BLaER1 treated with 17β-estradiol and CSF1 and Interleukin-3, amounts not matched to agents 10 nM and 100 nM (cell line): ENCODE results near the gene PNRC2.
"Not testable (repeated sequence)": the region's sequence is repeated elsewhere in the genome, so short reads cannot be mapped to it uniquely, and the experiment has no call there.

ENCODE experiments used
- H3K27ac ChIP-seq, 11 experiments: shearing (Covaris generic); formaldehyde crosslinking; 2 replicates each; pipeline ENCODE4 v1.8.1; 2022
- H3K27me3 ChIP-seq, 11 experiments: shearing (Covaris generic); formaldehyde crosslinking; 2 replicates each; pipeline ENCODE4 v1.8.1; 2022
- H3K36me3 ChIP-seq, 11 experiments: shearing (Covaris generic); formaldehyde crosslinking; 2 replicates each; pipeline ENCODE4 v1.8.1; 2022
- H3K4me1 ChIP-seq, 10 experiments: shearing (Covaris generic); formaldehyde crosslinking; 2 replicates each; pipeline ENCODE4 v1.8.1; 2022
- H3K4me2 ChIP-seq, 11 experiments: shearing (Covaris generic); formaldehyde crosslinking; 2 replicates each; pipeline ENCODE4 v1.8.1; 2022
- H3K4me3 ChIP-seq, 10 experiments: shearing (Covaris generic); formaldehyde crosslinking; 2 replicates each; pipeline ENCODE4 v1.8.1; 2022
- H3K9ac ChIP-seq, 11 experiments: shearing (Covaris generic); formaldehyde crosslinking; 2 replicates each; pipeline ENCODE4 v1.8.1; 2022
- H3K9me3 ChIP-seq, 11 experiments: shearing (Covaris generic); formaldehyde crosslinking; replicated peaks in 1 of 11; 2 replicates each; pipeline ENCODE4 v1.8.1; 2022
- H4K20me1 ChIP-seq, 11 experiments: shearing (Covaris generic); formaldehyde crosslinking; 2 replicates each; pipeline ENCODE4 v1.8.1; 2022
- Cebpa-rat ChIP-seq, 11 experiments: shearing (Covaris generic); IDR thresholded peaks; 2 replicates each; pipeline ENCODE4 v1.8.1; 2022

The PNRC2 gene

GRCh38 chr1:23995431-23995837, 35.8 kb downstream of the PNRC2 start:
- peaks cover 0 to 11% (median 0%) of the 10 kb centered on the region in 10 experiments; a peak in 3 of 20 replicates for H3K4me1 ChIP-seq
- no peak overlapping the region for H3K4me3 ChIP-seq
- H4K20me1 ChIP-seq, result no peaks in the 10 kb centered on the region
- no peak overlapping the region for H3K27ac ChIP-seq
- no peak overlapping the region for H3K4me2 ChIP-seq
- peaks cover 0 to 8% (median 0%) of the 10 kb centered on the region in 11 experiments; a peak in 1 of 22 replicates for H3K9me3 ChIP-seq
- H3K36me3 ChIP-seq, result no peaks in the 10 kb centered on the region
- H3K27me3 ChIP-seq, result no peaks in the 10 kb centered on the region
- no peak overlapping the region for H3K9ac ChIP-seq
- TF ChIP-seq Cebpa-rat (IDR thresholded peaks at IDR 0.05), result no peak

- peaks cover 0 to 6% (median 0%) of the 10 kb centered on the region in 11 experiments; a peak in 1 of 22 replicates for H3K9me3 ChIP-seq
- H3K27me3 ChIP-seq, result no peaks in the 10 kb centered on the region
- H3K4me3 ChIP-seq, result no peak overlapping the region
- H3K9ac ChIP-seq, result no peak overlapping the region
- no peak overlapping the region for H3K27ac ChIP-seq
- no peak overlapping the region for H3K4me2 ChIP-seq
- no peaks in the 10 kb centered on the region for H3K36me3 ChIP-seq
- H4K20me1 ChIP-seq, result no peaks in the 10 kb centered on the region
- peaks cover 0 to 11% (median 0%) of the 10 kb centered on the region in 10 experiments; a peak in 3 of 20 replicates for H3K4me1 ChIP-seq
- TF ChIP-seq Cebpa-rat (IDR thresholded peaks at IDR 0.05), result no peak
Observed at GRCh38 chr1:23996700-23997229, 37.1 kb downstream of the PNRC2 start.

- TF ChIP-seq Cebpa-rat (IDR thresholded peaks at IDR 0.05), result no peak
- no peak overlapping the region for H3K4me3 ChIP-seq
Observed at GRCh38 chr1:23997812-23998211, 38.2 kb downstream of the PNRC2 start.

GRCh38 chr1:23999156-23999671, 39.6 kb downstream of the PNRC2 start:
- TF ChIP-seq Cebpa-rat (IDR thresholded peaks at IDR 0.05), result no peak
- H3K36me3 ChIP-seq, result no peaks in the 10 kb centered on the region
- H4K20me1 ChIP-seq, result no peaks in the 10 kb centered on the region
- no peaks in the 10 kb centered on the region for H3K27me3 ChIP-seq
- H3K27ac ChIP-seq, result no peak overlapping the region
- no peak overlapping the region for H3K9ac ChIP-seq
- peaks cover 0 to 30% (median 17%) of the 10 kb centered on the region in 10 experiments; a peak in 17 of 20 replicates for H3K4me1 ChIP-seq
- H3K9me3 ChIP-seq, result no peaks in the 10 kb centered on the region
- no peak overlapping the region for H3K4me3 ChIP-seq
- H3K4me2 ChIP-seq, result peak overlapping the region in 2 of 11 experiments; percentile 10 to 23; a peak in 2 of 22 replicates

More at GRCh38 chr1:23997812-23998211, 38.2 kb downstream of the PNRC2 start:
- H3K4me1 ChIP-seq, result peaks cover 0 to 16% (median 3%) of the 10 kb centered on the region in 10 experiments; a peak in 12 of 20 replicates
- H3K36me3 ChIP-seq, result no peaks in the 10 kb centered on the region
- no peak overlapping the region for H3K4me2 ChIP-seq
- H3K9me3 ChIP-seq, result no peaks in the 10 kb centered on the region
- no peak overlapping the region for H3K9ac ChIP-seq
- no peaks in the 10 kb centered on the region for H3K27me3 ChIP-seq
- H3K27ac ChIP-seq, result no peak overlapping the region
- no peaks in the 10 kb centered on the region for H4K20me1 ChIP-seq

GRCh38 chr1:24002695-24003094, 43.1 kb downstream of the PNRC2 start:
- H3K36me3 ChIP-seq, result no peaks in the 10 kb centered on the region
- no peak overlapping the region for H3K27ac ChIP-seq
- TF ChIP-seq Cebpa-rat (IDR thresholded peaks at IDR 0.05), result no peak
- H3K27me3 ChIP-seq, result no peaks in the 10 kb centered on the region
- H3K4me1 ChIP-seq, result peaks cover 0 to 33% (median 23%) of the 10 kb centered on the region in 10 experiments; a peak in 17 of 20 replicates
- no peak overlapping the region for H3K4me3 ChIP-seq
- no peak overlapping the region for H3K9ac ChIP-seq
- H3K4me2 ChIP-seq, result peak overlapping the region in 7 of 11 experiments; percentile 63 to 87 (median 79); a peak in 13 of 22 replicates
- H3K9me3 ChIP-seq, result peaks cover 3 to 14% (median 11%) of the 10 kb centered on the region in 11 experiments; a peak in 12 of 22 replicates
- H4K20me1 ChIP-seq, result no peaks in the 10 kb centered on the region

- Histone ChIP-seq H3K9ac (peak overlapping the region in 1 of 11 experiments; percentile 25; a peak in 2 of 22 replicates), H3K4me3 (no peak overlapping the region), H3K4me2 (peak overlapping the region in 10 of 11 experiments; percentile 1 to 87 (median 75); a peak in 18 of 22 replicates), H3K27ac (no peak overlapping the region), H3K36me3 (no peaks in the 10 kb centered on the region), H3K4me1 (peaks cover 0 to 36% (median 26%) of the 10 kb centered on the region in 10 experiments; a peak in 17 of 20 replicates), H3K9me3 (peaks cover 3 to 14% (median 11%) of the 10 kb centered on the region in 11 experiments; a peak in 12 of 22 replicates), H3K27me3 (no peaks in the 10 kb centered on the region), H4K20me1 (no peaks in the 10 kb centered on the region)
- peak in 3 of 11 experiments; percentile 20 to 79 (median 45); a peak in 2 of 22 replicates for TF ChIP-seq Cebpa-rat (IDR thresholded peaks at IDR 0.05)
Observed at GRCh38 chr1:24003331-24003972, 43.8 kb downstream of the PNRC2 start.

- no peak overlapping the region for H3K4me3 ChIP-seq
- H3K9ac ChIP-seq, result peak overlapping the region in 1 of 11 experiments; percentile 25; a peak in 1 of 22 replicates
- H3K4me2 ChIP-seq, result peak overlapping the region in 10 of 11 experiments; percentile 1 to 87 (median 75); a peak in 17 of 22 replicates
- H3K4me1 ChIP-seq, result peaks cover 0 to 33% (median 27%) of the 10 kb centered on the region in 10 experiments; a peak in 17 of 20 replicates
- H3K36me3 ChIP-seq, result no peaks in the 10 kb centered on the region
- H3K27ac ChIP-seq, result no peak overlapping the region
- TF ChIP-seq Cebpa-rat (IDR thresholded peaks at IDR 0.05), result no peak
- no peaks in the 10 kb centered on the region for H4K20me1 ChIP-seq
- H3K27me3 ChIP-seq, result no peaks in the 10 kb centered on the region
- H3K9me3 ChIP-seq, result peaks cover 3 to 14% (median 11%) of the 10 kb centered on the region in 11 experiments; a peak in 12 of 22 replicates
Observed at GRCh38 chr1:24004132-24004531, 44.5 kb downstream of the PNRC2 start.

GRCh38 chr1:24005163-24005562, 45.5 kb downstream of the PNRC2 start:
- TF ChIP-seq Cebpa-rat (IDR thresholded peaks at IDR 0.05), result no peak
- Histone ChIP-seq H3K9ac (no peak overlapping the region), H3K4me1 (peaks cover 0 to 33% (median 26%) of the 10 kb centered on the region in 10 experiments; a peak in 17 of 20 replicates), H3K27ac (no peak overlapping the region), H4K20me1 (no peaks in the 10 kb centered on the region), H3K4me2 (no peak overlapping the region), H3K36me3 (no peaks in the 10 kb centered on the region), H3K9me3 (peaks cover 3 to 14% (median 11%) of the 10 kb centered on the region in 11 experiments; a peak in 12 of 22 replicates), H3K27me3 (no peaks in the 10 kb centered on the region), H3K4me3 (no peak overlapping the region)

GRCh38 chr1:24007079-24007478, 47.5 kb downstream of the PNRC2 start:
- no peaks in the 10 kb centered on the region for H4K20me1 ChIP-seq

GRCh38 chr1:24008574-24009184, 49.1 kb downstream of the PNRC2 start:
- H3K9ac ChIP-seq, H3K36me3 ChIP-seq, H3K27ac ChIP-seq, H3K4me3 ChIP-seq, H4K20me1 ChIP-seq, H3K27me3 ChIP-seq: not testable (repeated sequence)
- Histone ChIP-seq H3K9me3 (peaks cover 3 to 14% (median 11%) of the 10 kb centered on the region in 11 experiments; a peak in 12 of 22 replicates), H3K4me1 (peaks cover 12 to 55% (median 40%) of the 10 kb centered on the region in 10 experiments), H3K4me2 (peak overlapping the region in 2 of 11 experiments; percentile 21 to 34; a peak in 2 of 22 replicates)

More at GRCh38 chr1:24007079-24007478, 47.5 kb downstream of the PNRC2 start:
- Histone ChIP-seq H3K27ac (no peak overlapping the region), H3K36me3 (no peaks in the 10 kb centered on the region), H3K27me3 (no peaks in the 10 kb centered on the region), H3K4me3 (no peak overlapping the region), H3K9ac (no peak overlapping the region), H3K9me3 (peaks cover 3 to 14% (median 11%) of the 10 kb centered on the region in 11 experiments; a peak in 12 of 22 replicates), H3K4me2 (no peak overlapping the region), H3K4me1 (peaks cover 5 to 50% (median 40%) of the 10 kb centered on the region in 10 experiments)
- no peak for TF ChIP-seq Cebpa-rat (IDR thresholded peaks at IDR 0.05)
